Heart right ventricle (tissue), 16 donors: ENCODE data around the gene JSRP1. TPM values are rescaled to one million over a fixed set of nuclear protein-coding genes. Genes with fewer than 3 reads are reported as not detected.

Experiments
- ATAC-seq, 8 donors: fragments of 200-7000 bp; cut with Tn5 transposase; one replicate each; pipeline ENCODE4 v1.9.1; 2020; ENCODE audit warnings: mild to moderate bottlenecking in 8 of 8, moderate library complexity in 8 of 8, moderate number of reproducible peaks in 1 of 8
- DNase-seq, 2 donors: peaks; one replicate each; pipeline ENCODE4 v3.0.0-alpha.2; 2020
- H3K27ac ChIP-seq, 10 donors: fragments of 200-600 bp; sonication (generic) in 2 of 10; one replicate each; pipeline versions ENCODE4 v1.5.0 to v1.8.0; 2020 to 2022; ENCODE audit warnings: mild to moderate bottlenecking in 3 of 10
- H3K27me3 ChIP-seq, 7 donors: fragments of 200-600 bp; one replicate each; pipeline ENCODE4 v1.8.0; 2021 to 2022; ENCODE audit warnings: mild to moderate bottlenecking in 2 of 7
- H3K36me3 ChIP-seq, 9 donors: fragments of 200-600 bp; sonication (generic) in 1 of 9; one replicate each; pipeline versions ENCODE4 v1.5.0 to v1.8.0; 2020 to 2022; ENCODE audit warnings: mild to moderate bottlenecking in 2 of 9
- H3K4me1 ChIP-seq, 9 donors: fragments of 200-600 bp; sonication (generic) in 1 of 9; one replicate each; pipeline versions ENCODE4 v1.5.0 to v1.8.0; 2020 to 2022; ENCODE audit warnings: mild to moderate bottlenecking in 4 of 9
- H3K4me3 ChIP-seq, 10 donors: fragments of 200-600 bp; sonication (generic) in 2 of 10; one replicate each; pipeline versions ENCODE4 v1.5.0 to v1.8.0; 2020 to 2022; ENCODE audit warnings: mild to moderate bottlenecking in 7 of 10, moderate library complexity in 2 of 10
- H3K9me3 ChIP-seq, 11 donors: fragments of 200-600 bp in 10 of 11; sonication (generic) in 2 of 11; one replicate each; pipeline versions ENCODE4 v1.5.0 to v1.8.0; 2013 to 2022; ENCODE audit warnings: mild to moderate bottlenecking in 2 of 11, control low read depth in 1 of 11, moderate library complexity in 1 of 11
- WGBS, 2 donors: extraction: QIAGEN DNeasy Blood & Tissue Kit; methylation state at CpG; one replicate each; pipeline ENCODE4 v1.1.7; 2013; ENCODE audit warnings: inconsistent platforms in 1 of 2; 5-methylcytosine and 5-hydroxymethylcytosine counted together
- intact Hi-C, 10 donors: fragments of 100-400 bp; cut with DNase I; formaldehyde crosslinking; loops; one replicate each; pipeline versions ENCODE4 v1.11.1 to v1.14.2; 2022
- polyA plus RNA-seq, 2 donors: library from polyadenylated mRNA; stranded (reverse); fragments of 200-250 nt; gene quantifications; one replicate each; pipeline ENCODE4 v1.2.3, GENCODE V29; 2013
- total RNA-seq, 10 donors: library from RNA; stranded (reverse); fragmentation: NEBNext Ultra II Directional in 3 of 10; extraction: Animal tissue kit (Norgen Biotek cat#: 25700) in 3 of 10; gene quantifications; one replicate each; pipeline versions ENCODE4 v1.2.1 to v1.2.4, GENCODE V29; 2021 to 2023
- TF ChIP-seq, protein P1 (sequence below), 9 donors: fragments of 200-600 bp; sonication (generic) in 2 of 9; IDR thresholded peaks; one replicate each; pipeline versions ENCODE4 v1.5.0 to v1.8.0; 2021 to 2022; ENCODE audit warnings: antibody characterized with exemption in 9 of 9, mild to moderate bottlenecking in 5 of 9, moderate library complexity in 1 of 9
- donor health status: Arrhythmogenic right ventricular cardiomyopathy.
- donor health status: ischemic (EF 13 %, LVEDD 7.1; RV severe dilation, severe dysfunction).
- donor health status: healthy with polysubstance abuse.
- donor health status: DM: no; HTN: yes; CAD: no.
- donor health status: DM: no; HTN: no; CAD: no.
- donor health status: ischemic (EF 25% LVEDD 6.9; RV normal size, moderate dysfunction).
- donor health status: ischemic (EF 25% LVEDD 5.7; RV mildly dilated, moderate dysfunction).
- donor health status: healthy.
- donor health status: DM: yes; HTN: yes; CAD: no.
- donor health status: Ischemic cardiomyopathy.
- donor health status: ischemic (EF 35%, LVEDD 5.7; RV mildly dilated, moderate dysfunction).
- donor health status: nonischemic (EF 11% LVEDD 7.7; RV severe dilation, severe dysfunction).
- donor health status: DM: yes; HTN: yes; CAD: no.
- donor health status: PGD.
- donor health status: ischemic (EF 29% LVEDD 5.4; RV normal size, mild dysfunction).
- donor health status: nonischemic (EF 23%, LVEDD 6.1; RV moderate dilation, normal function).

Gene JSRP1
- total and polyA plus RNA-seq, 12 donors = 0.29 to 0.72 (median 0.38) TPM; not detected in 8

DNA sequence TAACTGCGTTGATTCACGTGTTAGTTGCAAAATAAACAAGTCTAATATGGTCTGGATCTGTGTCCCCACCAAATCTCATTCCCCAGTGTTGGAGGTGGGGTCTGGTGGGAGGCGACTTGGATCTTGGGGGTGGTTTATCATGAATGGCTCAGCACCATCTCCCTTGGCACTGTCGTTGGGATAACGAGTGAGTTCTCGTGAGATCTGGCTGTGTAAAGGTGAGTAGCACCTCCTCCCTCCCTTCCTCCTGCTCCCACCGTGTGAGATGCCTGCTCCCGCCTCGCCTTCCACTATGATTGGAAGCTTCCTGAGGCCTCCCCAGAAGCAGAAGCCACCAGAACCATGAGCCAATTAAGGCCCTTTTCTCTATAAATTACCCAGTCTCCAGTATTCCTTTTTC, 20.9 kb upstream of the JSRP1 start:
- ATAC-seq (no peak), DNase-seq (no peak)
- Histone ChIP-seq H3K27ac (no peak overlapping the region), H3K36me3 (peaks cover 0 to 45% (median 9%) of the 10 kb centered on the region in 9 donors), H3K9me3 (no peaks in the 10 kb centered on the region), H3K27me3 (peaks cover 0 to 3% (median 0%) of the 10 kb centered on the region in 7 donors), H3K4me1 (peaks cover 17 to 49% (median 43%) of the 10 kb centered on the region in 9 donors), H3K4me3 (no peak overlapping the region)
- TF ChIP-seq, protein P1, sequence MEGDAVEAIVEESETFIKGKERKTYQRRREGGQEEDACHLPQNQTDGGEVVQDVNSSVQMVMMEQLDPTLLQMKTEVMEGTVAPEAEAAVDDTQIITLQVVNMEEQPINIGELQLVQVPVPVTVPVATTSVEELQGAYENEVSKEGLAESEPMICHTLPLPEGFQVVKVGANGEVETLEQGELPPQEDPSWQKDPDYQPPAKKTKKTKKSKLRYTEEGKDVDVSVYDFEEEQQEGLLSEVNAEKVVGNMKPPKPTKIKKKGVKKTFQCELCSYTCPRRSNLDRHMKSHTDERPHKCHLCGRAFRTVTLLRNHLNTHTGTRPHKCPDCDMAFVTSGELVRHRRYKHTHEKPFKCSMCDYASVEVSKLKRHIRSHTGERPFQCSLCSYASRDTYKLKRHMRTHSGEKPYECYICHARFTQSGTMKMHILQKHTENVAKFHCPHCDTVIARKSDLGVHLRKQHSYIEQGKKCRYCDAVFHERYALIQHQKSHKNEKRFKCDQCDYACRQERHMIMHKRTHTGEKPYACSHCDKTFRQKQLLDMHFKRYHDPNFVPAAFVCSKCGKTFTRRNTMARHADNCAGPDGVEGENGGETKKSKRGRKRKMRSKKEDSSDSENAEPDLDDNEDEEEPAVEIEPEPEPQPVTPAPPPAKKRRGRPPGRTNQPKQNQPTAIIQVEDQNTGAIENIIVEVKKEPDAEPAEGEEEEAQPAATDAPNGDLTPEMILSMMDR (IDR thresholded peaks at IDR 0.05) = no peak
- 83 to 84% methylated on average over 9 of the region's 9 CpGs for WGBS, 2 donors
- intact Hi-C loops = loop anchor here in 6 of 10 donors (5.0 to 10.0 kb wide), 5 partner anchors 40 to 122 kb away; partner anchors contain the start of genes AP3D1 (in 2 of the 6) and DOT1L (in 1 of the 6)

DNA sequence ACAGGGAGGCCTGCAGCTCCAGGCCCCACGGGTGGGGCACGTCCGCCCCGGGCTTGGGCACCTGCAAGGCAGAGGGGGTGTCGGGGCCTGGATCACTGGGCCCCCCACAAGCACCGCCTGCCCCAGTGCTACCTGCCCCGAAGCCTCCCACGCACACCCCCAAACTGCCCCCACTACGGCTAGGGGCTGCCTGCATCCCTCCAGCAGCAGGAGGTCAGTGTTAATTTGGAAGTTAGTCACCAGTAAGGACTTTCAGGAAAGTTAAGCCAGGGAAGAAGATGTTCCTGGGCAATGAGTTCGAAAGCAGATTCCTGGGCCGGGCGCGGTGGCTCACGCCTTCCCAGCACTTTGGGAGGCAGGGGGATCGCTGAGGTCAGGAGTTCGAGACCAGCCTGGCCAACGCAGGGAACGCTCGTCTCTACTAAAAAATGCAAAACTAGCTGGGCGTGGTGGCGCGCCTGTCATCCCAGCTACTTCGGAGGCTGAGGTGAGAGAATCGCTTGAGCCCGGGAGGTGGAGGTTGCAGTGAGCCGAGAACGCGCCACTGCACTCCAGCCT, 20.3 kb upstream of the JSRP1 start:
- intact Hi-C loops = loop anchor here in 6 of 10 donors (5.0 to 10.0 kb wide), 5 partner anchors 41 to 122 kb away; partner anchors contain the start of genes AP3D1 (in 2 of the 6) and DOT1L (in 1 of the 6)
- H3K4me3 ChIP-seq = no peak overlapping the region

DNA sequence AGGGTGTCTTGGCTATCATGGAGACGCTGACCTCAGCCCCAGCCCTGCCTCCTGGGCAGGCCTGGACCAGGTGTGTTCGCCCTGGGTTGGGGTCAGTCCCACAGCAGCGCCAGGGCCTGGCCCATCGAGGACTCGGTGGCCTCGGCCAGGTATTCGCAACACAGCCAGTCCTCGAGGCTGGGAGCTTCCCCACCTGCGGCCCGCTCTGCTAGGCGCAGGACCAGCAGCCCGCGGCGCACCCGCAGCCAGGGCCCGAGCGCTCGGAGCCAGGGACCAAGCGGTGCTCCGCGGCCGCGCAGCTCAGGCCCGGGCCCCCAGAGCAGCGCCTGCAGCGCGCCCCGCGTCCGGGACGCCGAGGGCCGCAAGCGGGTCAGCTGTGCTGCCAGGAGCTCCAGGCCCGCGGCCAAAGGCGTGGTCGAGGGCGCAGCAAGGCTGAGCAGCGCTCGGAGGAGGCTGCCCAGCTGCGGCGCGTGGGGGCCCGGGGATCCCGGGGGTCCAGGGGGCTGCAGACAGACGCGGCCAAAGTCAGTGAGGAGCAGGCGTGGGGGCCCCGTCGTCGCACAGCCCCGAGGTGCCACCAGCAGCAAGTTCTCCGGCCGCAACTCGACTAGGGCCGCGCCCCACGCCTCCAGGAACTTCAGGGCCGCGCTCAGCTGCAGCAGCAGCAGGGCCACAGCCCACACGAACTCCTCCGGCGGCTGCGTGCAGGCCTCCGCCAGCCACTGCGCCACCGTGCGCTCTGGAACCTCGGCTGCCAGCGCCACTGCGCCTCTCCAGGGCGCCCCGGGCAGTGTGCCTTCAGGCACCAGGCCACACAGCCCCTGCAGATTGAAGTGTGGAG, 19.6 kb upstream of the JSRP1 start:
- Histone ChIP-seq H3K4me1 (peaks cover 19 to 55% (median 49%) of the 10 kb centered on the region in 9 donors), H3K9me3 (no peaks in the 10 kb centered on the region), H3K27me3 (no peaks in the 10 kb centered on the region), H3K4me3 (peak overlapping the region in 3 of 10 donors; percentile 3 to 20 (median 5)), H3K36me3 (peaks cover 0 to 56% (median 14%) of the 10 kb centered on the region in 9 donors), H3K27ac (peak overlapping the region in 7 of 10 donors; percentile 11 to 56 (median 44))
- ATAC-seq = peak in 4 of 8 donors; percentile 5 to 20 (median 16)
- peak in 1 of 2 donors; percentile 56 for DNase-seq
- TF ChIP-seq, protein P1 (IDR thresholded peaks at IDR 0.05) = no peak
- intact Hi-C loops = loop anchor here in 8 of 10 donors (2.0 to 10.0 kb wide), 6 partner anchors 41 to 121 kb away; partner anchors contain the start of genes AP3D1 (in 2 of the 8) and DOT1L (in 1 of the 8)
- WGBS, 2 donors = 63 to 72% methylated on average over 65 to 74 of the region's 74 CpGs

More for the DNA sequence above, 20.3 kb upstream of the JSRP1 start:
- DNase-seq (no peak), ATAC-seq (no peak)
- peak overlapping the region in 4 of 10 donors; percentile 29 to 56 (median 39) for H3K27ac ChIP-seq
- WGBS, 2 donors = 92 to 93% methylated on average over 28 of the region's 28 CpGs
- peaks cover 15 to 49% (median 44%) of the 10 kb centered on the region in 9 donors for H3K4me1 ChIP-seq
- no peaks in the 10 kb centered on the region for H3K9me3 ChIP-seq
- H3K36me3 ChIP-seq = peaks cover 0 to 51% (median 14%) of the 10 kb centered on the region in 9 donors
- TF ChIP-seq, protein P1 (IDR thresholded peaks at IDR 0.05) = no peak
- H3K27me3 ChIP-seq = no peaks in the 10 kb centered on the region
